GM12878 (cell line): ENCODE measurements around the gene TPRA1. TPM values are rescaled to one million over a fixed set of nuclear protein-coding genes. Genes with fewer than 3 reads are reported as not detected.
A peak's percentile ranks its signal among the peaks of the same experiment; 100 is the strongest.

Experiments used
- ATAC-seq: fragments of 200-7000 bp; cut with Tn5 transposase; 3 replicates; pipeline ENCODE4 v1.9.1; 2020; ENCODE audit warnings: mild to moderate bottlenecking, moderate library complexity
- BruUV-seq: library from RNA; stranded (reverse); fragments of 400-500 nt; replicated peaks from 2 replicates; lab custom pipeline; 2021; lab: Mats Ljungman, UMichigan
- CTCF ChIA-PET: fragments of 300-600 bp; sonication (Branson Sonifier 250); formaldehyde crosslinking; extraction: SDS; loops from one replicate; lab custom pipeline; 2021; ENCODE audit warnings: inconsistent platforms; lab: Yijun Ruan, JAX
- POLR2A ChIA-PET: fragments of 350-600 bp; formaldehyde crosslinking; extraction: SDS; loops from one replicate; lab custom pipeline; 2021; ENCODE audit warnings: inconsistent platforms; lab: Charles Lee
- RAD21 ChIA-PET: fragments of 300-600 bp; sonication (Branson Sonifier 250); formaldehyde crosslinking; loops from one replicate; lab custom pipeline; 2023; ENCODE audit warnings: antibody characterized with exemption; ENCODE audit not compliant: unreplicated experiment; lab: Charles Lee
- SMC1A ChIA-PET: fragments of 300-600 bp; sonication (Branson Sonifier 250); formaldehyde crosslinking; loops from one replicate; lab custom pipeline; 2023; ENCODE audit not compliant: unreplicated experiment, uncharacterized antibody; lab: Charles Lee
- DNase-seq: peaks from one replicate; pipeline ENCODE4 v3.0.0-alpha.2; 2011; ENCODE audit warnings: low read depth, low spot score
- FAIRE-seq: peaks from 3 replicates; lab custom pipeline; 2011; peaks lifted over from hg19 to GRCh38; lab: Jason Lieb, UNC
- H2AFZ ChIP-seq: 2 replicates; pipeline ENCODE4 v1.6.0; 2011; ENCODE audit warnings: low read depth, low read length, control low read depth; ENCODE audit not compliant: control insufficient read depth
- H3K27ac ChIP-seq: 2 replicates; pipeline ENCODE4 v1.5.1; 2011; ENCODE audit warnings: control low read depth; ENCODE audit not compliant: control insufficient read depth, insufficient read depth
- H3K27me3 ChIP-seq, 2 experiments: replicated peaks in 1 of 2; 2 replicates each; pipeline versions ENCODE4 v1.6.0 to v1.6.1; 2011; ENCODE audit warnings: low read length in 1 of 2; ENCODE audit not compliant: control insufficient read depth in 2 of 2, insufficient read depth in 2 of 2
- H3K36me3 ChIP-seq, 2 experiments: 2 replicates each; pipeline ENCODE4 v1.5.1; 2011; ENCODE audit warnings: low read length in 1 of 2; ENCODE audit not compliant: control insufficient read depth in 2 of 2, insufficient read depth in 2 of 2
- H3K4me1 ChIP-seq: 2 replicates; pipeline ENCODE4 v1.6.1; 2011; ENCODE audit warnings: mild to moderate bottlenecking, low read length, moderate library complexity, mixed read lengths; ENCODE audit not compliant: control insufficient read depth, insufficient read depth
- H3K4me2 ChIP-seq: 2 replicates; pipeline ENCODE4 v1.6.0; 2011; ENCODE audit warnings: control low read depth; ENCODE audit not compliant: control insufficient read depth, insufficient read depth
- H3K4me3 ChIP-seq: fragments of 200-600 bp; sonication (generic); 2 replicates; pipeline ENCODE4 v1.5.1; 2016
- H3K79me2 ChIP-seq: 2 replicates; pipeline ENCODE4 v1.6.0; 2011; ENCODE audit warnings: low read length; ENCODE audit not compliant: control insufficient read depth, insufficient read depth
- H3K9ac ChIP-seq: 2 replicates; pipeline ENCODE4 v1.8.0; 2011; ENCODE audit warnings: low read length, control low read depth, mixed read lengths; ENCODE audit not compliant: control insufficient read depth, insufficient read depth
- H3K9me3 ChIP-seq: replicated peaks from 3 replicates; pipeline ENCODE4 v1.5.1; 2011; ENCODE audit warnings: mild to moderate bottlenecking, low read length; ENCODE audit not compliant: control insufficient read depth, insufficient read depth
- H4K20me1 ChIP-seq: 2 replicates; pipeline ENCODE4 v1.6.0; 2011; ENCODE audit not compliant: control insufficient read depth, insufficient read depth
- CBX5 ChIP-seq: sonication (generic); IDR thresholded peaks from 2 replicates; pipeline ENCODE4 v1.6.1; 2016; ENCODE audit warnings: low read depth, moderate library complexity, mild to moderate bottlenecking, inconsistent platforms
- CHD4 ChIP-seq: fragments of 200-600 bp; sonication (generic); IDR thresholded peaks from 2 replicates; pipeline ENCODE4 v1.6.1; 2016; ENCODE audit warnings: mild to moderate bottlenecking
- ESRRA ChIP-seq: IDR thresholded peaks from 2 replicates; pipeline ENCODE4 v1.6.1; 2012; ENCODE audit warnings: mild to moderate bottlenecking, low read length, improper control_type of control experiment
- NFYB ChIP-seq: IDR thresholded peaks from 2 replicates; pipeline ENCODE4 v1.6.1; 2011; ENCODE audit warnings: low read depth, mild to moderate bottlenecking, low read length, improper control_type of control experiment, moderate library complexity; ENCODE audit not compliant: insufficient read depth
- POLR2AphosphoS5 ChIP-seq: IDR thresholded peaks from 2 replicates; pipeline ENCODE4 v1.6.1; 2011; ENCODE audit warnings: mild to moderate bottlenecking, low read length, inconsistent platforms
- SIX5 ChIP-seq: IDR thresholded peaks from 2 replicates; pipeline ENCODE4 v1.6.1; 2011; ENCODE audit warnings: mild to moderate bottlenecking, low read depth, low read length, moderate library complexity; ENCODE audit not compliant: severe bottlenecking
- YBX1 ChIP-seq: fragments of 450-650 bp; IDR thresholded peaks from 2 replicates; pipeline ENCODE4 v1.6.1; 2016; ENCODE audit warnings: antibody characterized with exemption
- ZNF217 ChIP-seq: fragments of 450-650 bp; IDR thresholded peaks from 2 replicates; pipeline ENCODE4 v1.6.1; 2017; ENCODE audit warnings: antibody characterized with exemption, mild to moderate bottlenecking
- ZZZ3 ChIP-seq: IDR thresholded peaks from 2 replicates; pipeline ENCODE4 v1.6.1; 2011; ENCODE audit warnings: low read depth; ENCODE audit not compliant: control insufficient read depth, insufficient read length
- in situ Hi-C: fragments of 300-500 bp; cut with MboI; formaldehyde crosslinking; loops from 9 replicates; pipeline ENCODE4 v1.14.3; 2018; ENCODE audit warnings: mixed read lengths
- intact Hi-C: fragments of 100-400 bp; cut with micrococcal nuclease; formaldehyde crosslinking; loops from one replicate; pipeline ENCODE4 v1.14.2; 2022; ENCODE audit not compliant: unreplicated experiment
- polyA plus RNA-seq, 11 experiments: library from polyadenylated mRNA; depleted of rRNA in 4 of 11; unstranded in 6 of 11; stranded (reverse) in 5 of 11; fragments of >200 nt; fragmentation: Nextera tagmentation in 4 of 11; fragmentation: Illumina TruSeq in 1 of 11; extraction: Ambion mirVana in 4 of 11; extraction: Trizol in 1 of 11; gene quantifications; 1 replicate in 1 of 11; 2 replicates in 10 of 11; pipeline versions ENCODE4 v1.2.1 to v1.2.3, GENCODE V29; 2011 to 2016; ENCODE audit warnings: inconsistent platforms in 2 of 11, missing spikeins in 2 of 11, low read depth in 1 of 11
- total RNA-seq, 4 experiments: library from RNA; depleted of rRNA in 3 of 4; stranded (reverse); fragments of >200 nt in 3 of 4; fragmentation: Illumina TruSeq in 1 of 4; extraction: Trizol in 1 of 4; gene quantifications; 2 replicates each; pipeline versions ENCODE4 v1.2.1 to v1.2.3, GENCODE V29; 2013 to 2021
- TF ChIP-seq, protein P1 (sequence below): fragments of 450-650 bp; IDR thresholded peaks from 2 replicates; pipeline ENCODE4 v1.6.1; 2016; ENCODE audit warnings: mild to moderate bottlenecking, moderate library complexity, borderline replicate concordance
- TF ChIP-seq, protein P2 (sequence below): IDR thresholded peaks from 2 replicates; pipeline ENCODE4 v1.6.1; 2012; ENCODE audit warnings: low read depth, low read length, improper control_type of control experiment

The TPRA1 gene
- total and polyA plus RNA-seq, 10 of the 15 experiments (the other 5 are each of a cell fraction or from before 2014, with no cell fraction given), result 1.8 to 39.6 (median 26.6) TPM

GRCh38 chr3:127614928-127615589 lies 24.5 kb upstream of the TPRA1 start (continued):
- TF ChIP-seq, protein P1, sequence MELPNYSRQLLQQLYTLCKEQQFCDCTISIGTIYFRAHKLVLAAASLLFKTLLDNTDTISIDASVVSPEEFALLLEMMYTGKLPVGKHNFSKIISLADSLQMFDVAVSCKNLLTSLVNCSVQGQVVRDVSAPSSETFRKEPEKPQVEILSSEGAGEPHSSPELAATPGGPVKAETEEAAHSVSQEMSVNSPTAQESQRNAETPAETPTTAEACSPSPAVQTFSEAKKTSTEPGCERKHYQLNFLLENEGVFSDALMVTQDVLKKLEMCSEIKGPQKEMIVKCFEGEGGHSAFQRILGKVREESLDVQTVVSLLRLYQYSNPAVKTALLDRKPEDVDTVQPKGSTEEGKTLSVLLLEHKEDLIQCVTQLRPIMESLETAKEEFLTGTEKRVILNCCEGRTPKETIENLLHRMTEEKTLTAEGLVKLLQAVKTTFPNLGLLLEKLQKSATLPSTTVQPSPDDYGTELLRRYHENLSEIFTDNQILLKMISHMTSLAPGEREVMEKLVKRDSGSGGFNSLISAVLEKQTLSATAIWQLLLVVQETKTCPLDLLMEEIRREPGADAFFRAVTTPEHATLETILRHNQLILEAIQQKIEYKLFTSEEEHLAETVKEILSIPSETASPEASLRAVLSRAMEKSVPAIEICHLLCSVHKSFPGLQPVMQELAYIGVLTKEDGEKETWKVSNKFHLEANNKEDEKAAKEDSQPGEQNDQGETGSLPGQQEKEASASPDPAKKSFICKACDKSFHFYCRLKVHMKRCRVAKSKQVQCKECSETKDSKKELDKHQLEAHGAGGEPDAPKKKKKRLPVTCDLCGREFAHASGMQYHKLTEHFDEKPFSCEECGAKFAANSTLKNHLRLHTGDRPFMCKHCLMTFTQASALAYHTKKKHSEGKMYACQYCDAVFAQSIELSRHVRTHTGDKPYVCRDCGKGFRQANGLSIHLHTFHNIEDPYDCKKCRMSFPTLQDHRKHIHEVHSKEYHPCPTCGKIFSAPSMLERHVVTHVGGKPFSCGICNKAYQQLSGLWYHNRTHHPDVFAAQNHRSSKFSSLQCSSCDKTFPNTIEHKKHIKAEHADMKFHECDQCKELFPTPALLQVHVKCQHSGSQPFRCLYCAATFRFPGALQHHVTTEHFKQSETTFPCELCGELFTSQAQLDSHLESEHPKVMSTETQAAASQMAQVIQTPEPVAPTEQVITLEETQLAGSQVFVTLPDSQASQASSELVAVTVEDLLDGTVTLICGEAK, result no peak
- TF ChIP-seq ZZZ3 (no peak), YBX1 (no peak), NFYB (no peak), CBX5 (no peak), SIX5 (no peak), CHD4 (no peak), ESRRA (no peak)
- TF ChIP-seq, protein P2, sequence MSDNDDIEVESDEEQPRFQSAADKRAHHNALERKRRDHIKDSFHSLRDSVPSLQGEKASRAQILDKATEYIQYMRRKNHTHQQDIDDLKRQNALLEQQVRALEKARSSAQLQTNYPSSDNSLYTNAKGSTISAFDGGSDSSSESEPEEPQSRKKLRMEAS, result no peak

DNA sequence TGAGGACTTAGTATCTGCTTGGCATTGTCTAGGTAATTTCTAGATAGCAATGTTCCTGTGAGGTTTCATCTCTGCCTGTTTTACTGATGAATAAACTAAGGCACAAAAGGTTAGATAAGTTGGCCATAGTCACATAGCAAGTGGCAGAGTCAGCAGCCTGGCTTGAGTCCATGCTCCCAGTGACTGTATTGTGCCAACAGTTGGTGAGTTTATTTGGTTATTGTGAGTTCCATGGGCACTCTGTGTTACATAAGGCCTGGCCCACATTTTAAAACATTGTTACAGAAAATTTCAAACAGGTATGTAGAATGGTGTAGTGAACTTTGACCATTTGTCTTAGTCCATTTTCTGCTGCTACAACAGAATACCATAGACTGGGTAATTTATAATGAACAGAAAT lies 22.9 kb upstream of the TPRA1 start:
- intact Hi-C loops (no loop called here), in situ Hi-C loops (no loop called here)
- Histone ChIP-seq H3K9ac (no peak overlapping the region), H3K4me2 (no peak overlapping the region), H3K36me3 (peaks cover 54 to 69% of the 10 kb centered on the region in 2 experiments), H3K27ac (no peak overlapping the region), H4K20me1 (0 out of 2 replicates have a peak, but pooled peaks cover 3% of the 10 kb centered on the region), H2AFZ (no peak overlapping the region), H3K9me3 (no peaks in the 10 kb centered on the region), H3K27me3 (no peaks in the 10 kb centered on the region), H3K79me2 (peaks cover 2% of the 10 kb centered on the region), H3K4me3 (no peak overlapping the region), H3K4me1 (no peaks in the 10 kb centered on the region; the same call in 1 of the 2 replicates)
- ChIA-PET POLR2A (no interaction called here), SMC1A (no interaction called here), CTCF (no interaction called here), RAD21 (no interaction called here)
- BruUV-seq, result no TSS peak
- ATAC-seq (no peak), FAIRE-seq (no peak), DNase-seq (no peak)
- TF ChIP-seq POLR2AphosphoS5 (0 out of 2 replicates have a peak, but pooled peaks have one; percentile 4), ZNF217 (no peak)
